Osteoblast (primary cell): ENCODE results near the gene CTNS. TPM values are rescaled to one million over a fixed set of nuclear protein-coding genes. Genes with fewer than 3 reads are reported as not detected.
A peak's percentile ranks its signal among the peaks of the same experiment; 100 is the strongest.

Experiments used
- DNase-seq: peaks from one replicate; pipeline ENCODE4 v3.0.0; 2011; ENCODE audit warnings: low spot score, mixed read lengths; ENCODE audit not compliant: insufficient read length; ENCODE audit errors: missing footprints
- H2AFZ ChIP-seq: 2 replicates; pipeline ENCODE4 v1.6.0; 2011; ENCODE audit warnings: mild to moderate bottlenecking, low read length
- H3K27ac ChIP-seq: 2 replicates; pipeline ENCODE4 v1.5.1; 2011; ENCODE audit warnings: mild to moderate bottlenecking, low read depth, low read length, moderate library complexity
- H3K27me3 ChIP-seq: 2 replicates; pipeline ENCODE4 v1.6.0; 2012; ENCODE audit warnings: mild to moderate bottlenecking, control low read depth, inconsistent platforms, low read length, moderate library complexity; ENCODE audit not compliant: insufficient read depth
- H3K36me3 ChIP-seq: 2 replicates; pipeline ENCODE4 v1.5.1; 2011; ENCODE audit warnings: mild to moderate bottlenecking, low read length, control low read depth, moderate library complexity; ENCODE audit not compliant: insufficient read depth
- H3K4me1 ChIP-seq: 2 replicates; pipeline ENCODE4 v1.5.1; 2011; ENCODE audit warnings: mild to moderate bottlenecking, low read length, control low read depth, moderate library complexity; ENCODE audit not compliant: insufficient read depth
- H3K4me2 ChIP-seq: 2 replicates; pipeline ENCODE4 v1.6.0; 2011; ENCODE audit warnings: mild to moderate bottlenecking, low read length; ENCODE audit not compliant: insufficient read depth
- H3K4me3 ChIP-seq: fragments of 200-600 bp; sonication (generic); 3 replicates; pipeline ENCODE4 v1.5.1; 2012; ENCODE audit warnings: mild to moderate bottlenecking, low read length, inconsistent platforms; ENCODE audit not compliant: insufficient read depth
- H3K79me2 ChIP-seq: 2 replicates; pipeline ENCODE4 v1.6.0; 2012; ENCODE audit warnings: mild to moderate bottlenecking, low read length, control low read depth, inconsistent platforms; ENCODE audit not compliant: insufficient read depth
- H3K9me3 ChIP-seq: 2 replicates; pipeline ENCODE4 v1.5.1; 2011; ENCODE audit warnings: low read depth, low read length, control low read depth
- H4K20me1 ChIP-seq: 2 replicates; pipeline ENCODE4 v1.6.0; 2012; ENCODE audit warnings: mild to moderate bottlenecking, low read length, control low read depth; ENCODE audit not compliant: insufficient read depth
- CTCF ChIP-seq: IDR thresholded peaks from 2 replicates; pipeline ENCODE4 v1.5.1; 2011; ENCODE audit warnings: mild to moderate bottlenecking, low read depth, low read length, moderate library complexity; ENCODE audit errors: extremely low read depth
- total RNA-seq: library from RNA; depleted of rRNA; stranded (reverse); fragments of >200 nt; gene quantifications from 2 replicates; pipeline ENCODE4 v1.2.3, GENCODE V29; 2012

CTNS gene
- total RNA-seq, 1 donor = 34.7 TPM

GRCh38 chr17:3647769-3648555 lies 11.4 kb downstream of the CTNS start:
- Histone ChIP-seq H3K27ac (no peak overlapping the region), H3K79me2 (no peaks in the 10 kb centered on the region), H3K9me3 (no peaks in the 10 kb centered on the region), H3K27me3 (no peaks in the 10 kb centered on the region), H3K4me1 (no peaks in the 10 kb centered on the region), H4K20me1 (peaks cover 2% of the 10 kb centered on the region), H3K4me2 (no peak overlapping the region), H2AFZ (no peak overlapping the region), H3K4me3 (no peak overlapping the region), H3K36me3 (peaks cover 20% of the 10 kb centered on the region)
- DNase-seq = peak; percentile 89
- peak; percentile 54 for TF ChIP-seq CTCF

GRCh38 chr17:3655766-3656165 lies 19.2 kb downstream of the CTNS start:
- H3K9me3 ChIP-seq = no peaks in the 10 kb centered on the region
- H3K27me3 ChIP-seq = no peaks in the 10 kb centered on the region
- H3K36me3 ChIP-seq = peaks cover 5% of the 10 kb centered on the region
- H3K4me1 ChIP-seq = peaks cover 11% of the 10 kb centered on the region
- no peak overlapping the region for H3K4me2 ChIP-seq
- TF ChIP-seq CTCF = no peak
- H3K4me3 ChIP-seq = no peak overlapping the region
- no peaks in the 10 kb centered on the region for H3K79me2 ChIP-seq
- DNase-seq = peak; percentile 75
- H3K27ac ChIP-seq = no peak overlapping the region
- no peak overlapping the region for H2AFZ ChIP-seq
- H4K20me1 ChIP-seq = peaks cover 4% of the 10 kb centered on the region

- no peak overlapping the region for H3K27ac ChIP-seq
- H3K4me1 ChIP-seq = peaks cover 11% of the 10 kb centered on the region
- H3K4me2 ChIP-seq = no peak overlapping the region
- DNase-seq = peak; percentile 73
- peaks cover 4% of the 10 kb centered on the region for H4K20me1 ChIP-seq
- H2AFZ ChIP-seq = no peak overlapping the region
- H3K79me2 ChIP-seq = no peaks in the 10 kb centered on the region
- H3K4me3 ChIP-seq = no peak overlapping the region
- H3K9me3 ChIP-seq = no peaks in the 10 kb centered on the region
- no peak for TF ChIP-seq CTCF
- no peaks in the 10 kb centered on the region for H3K27me3 ChIP-seq
- H3K36me3 ChIP-seq = peaks cover 5% of the 10 kb centered on the region
These were observed 19.8 kb downstream of the CTNS start for GRCh38 chr17:3656353-3656752.

GRCh38 chr17:3656755-3657587 lies 20.4 kb downstream of the CTNS start:
- Histone ChIP-seq H3K27ac (no peak overlapping the region), H3K79me2 (no peaks in the 10 kb centered on the region), H2AFZ (no peak overlapping the region), H3K9me3 (no peaks in the 10 kb centered on the region), H3K4me2 (no peak overlapping the region), H4K20me1 (peaks cover 4% of the 10 kb centered on the region), H3K36me3 (peaks cover 5% of the 10 kb centered on the region), H3K27me3 (no peaks in the 10 kb centered on the region), H3K4me1 (peaks cover 11% of the 10 kb centered on the region), H3K4me3 (no peak overlapping the region)
- no peak for TF ChIP-seq CTCF
- peak; percentile 80 for DNase-seq
